ENCODE results near the gene TMC8. TPM values are rescaled to one million over a fixed set of nuclear protein-coding genes. Genes with fewer than 3 reads are reported as not detected.

TMC8 gene
- total RNA-seq, 1 donor from 2014 or later, result 55.8 TPM

- Mint-ChIP-seq H3K9me3 (ENCODE audit: unreplicated experiment) (no peaks in the 10 kb centered on the region), H3K4me1 (ENCODE audit: unreplicated experiment) (peaks cover 18% of the 10 kb centered on the region), H3K4me3 (ENCODE audit: unreplicated experiment) (no peak overlapping the region), H3K27ac (ENCODE audit: unreplicated experiment) (no peak overlapping the region), H3K36me3 (ENCODE audit: low read depth, unreplicated experiment) (peaks cover 3% of the 10 kb centered on the region), H3K27me3 (ENCODE audit: unreplicated experiment) (peaks cover 8% of the 10 kb centered on the region)
- TF ChIP-seq, protein P1, sequence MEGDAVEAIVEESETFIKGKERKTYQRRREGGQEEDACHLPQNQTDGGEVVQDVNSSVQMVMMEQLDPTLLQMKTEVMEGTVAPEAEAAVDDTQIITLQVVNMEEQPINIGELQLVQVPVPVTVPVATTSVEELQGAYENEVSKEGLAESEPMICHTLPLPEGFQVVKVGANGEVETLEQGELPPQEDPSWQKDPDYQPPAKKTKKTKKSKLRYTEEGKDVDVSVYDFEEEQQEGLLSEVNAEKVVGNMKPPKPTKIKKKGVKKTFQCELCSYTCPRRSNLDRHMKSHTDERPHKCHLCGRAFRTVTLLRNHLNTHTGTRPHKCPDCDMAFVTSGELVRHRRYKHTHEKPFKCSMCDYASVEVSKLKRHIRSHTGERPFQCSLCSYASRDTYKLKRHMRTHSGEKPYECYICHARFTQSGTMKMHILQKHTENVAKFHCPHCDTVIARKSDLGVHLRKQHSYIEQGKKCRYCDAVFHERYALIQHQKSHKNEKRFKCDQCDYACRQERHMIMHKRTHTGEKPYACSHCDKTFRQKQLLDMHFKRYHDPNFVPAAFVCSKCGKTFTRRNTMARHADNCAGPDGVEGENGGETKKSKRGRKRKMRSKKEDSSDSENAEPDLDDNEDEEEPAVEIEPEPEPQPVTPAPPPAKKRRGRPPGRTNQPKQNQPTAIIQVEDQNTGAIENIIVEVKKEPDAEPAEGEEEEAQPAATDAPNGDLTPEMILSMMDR (IDR thresholded peaks at IDR 0.05; ENCODE audit: unreplicated experiment), result no peak
- DNase-seq (ENCODE audit: low spot score), result no peak
Measured at GRCh38 chr17:78147315-78147998, 16.9 kb downstream of the TMC8 start.

- TF ChIP-seq, protein P1 (IDR thresholded peaks at IDR 0.05; ENCODE audit: unreplicated experiment), result no peak
- Mint-ChIP-seq H3K27ac (ENCODE audit: unreplicated experiment) (no peak overlapping the region), H3K36me3 (ENCODE audit: low read depth, unreplicated experiment) (no peaks in the 10 kb centered on the region), H3K9me3 (ENCODE audit: unreplicated experiment) (no peaks in the 10 kb centered on the region), H3K4me3 (ENCODE audit: unreplicated experiment) (no peak overlapping the region), H3K27me3 (ENCODE audit: unreplicated experiment) (peaks cover 10% of the 10 kb centered on the region), H3K4me1 (ENCODE audit: unreplicated experiment) (peaks cover 19% of the 10 kb centered on the region)
- no peak for DNase-seq (ENCODE audit: low spot score)
Measured at GRCh38 chr17:78148286-78149016, 17.9 kb downstream of the TMC8 start.

DNA sequence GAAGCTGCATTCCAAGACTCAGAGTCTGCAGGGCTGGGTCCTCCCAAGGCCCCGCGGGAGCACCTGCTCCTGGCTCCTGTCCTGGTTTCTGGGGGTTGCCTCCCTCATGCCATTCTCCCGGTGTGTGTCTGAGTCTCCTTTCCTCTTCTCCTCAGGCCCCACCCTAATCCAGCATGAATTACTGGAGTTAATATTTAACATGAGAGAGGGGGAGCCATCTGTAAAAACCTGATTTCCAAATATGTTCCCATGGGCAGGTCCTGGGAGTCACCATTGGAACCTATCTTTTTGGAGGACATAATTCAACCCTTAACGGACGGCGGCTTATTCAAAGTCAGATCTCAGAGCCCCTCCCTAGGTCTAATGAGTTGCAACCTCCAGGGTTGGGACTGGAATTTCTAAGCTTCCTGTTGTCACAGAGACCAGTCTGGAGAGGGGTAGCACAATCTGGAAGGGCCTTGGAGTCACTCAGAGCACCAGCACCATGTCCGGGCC, 21.0 kb downstream of the TMC8 start:
- DNase-seq (ENCODE audit: low spot score), result no peak
- Mint-ChIP-seq H3K36me3 (ENCODE audit: low read depth, unreplicated experiment) (no peaks in the 10 kb centered on the region), H3K4me1 (ENCODE audit: unreplicated experiment) (peaks cover 27% of the 10 kb centered on the region), H3K27ac (ENCODE audit: unreplicated experiment) (peak overlapping the region; percentile 97), H3K27me3 (ENCODE audit: unreplicated experiment) (peaks cover 8% of the 10 kb centered on the region), H3K9me3 (ENCODE audit: unreplicated experiment) (no peaks in the 10 kb centered on the region), H3K4me3 (ENCODE audit: unreplicated experiment) (no peak overlapping the region)
- TF ChIP-seq, protein P1 (IDR thresholded peaks at IDR 0.05; ENCODE audit: unreplicated experiment), result no peak

DNA sequence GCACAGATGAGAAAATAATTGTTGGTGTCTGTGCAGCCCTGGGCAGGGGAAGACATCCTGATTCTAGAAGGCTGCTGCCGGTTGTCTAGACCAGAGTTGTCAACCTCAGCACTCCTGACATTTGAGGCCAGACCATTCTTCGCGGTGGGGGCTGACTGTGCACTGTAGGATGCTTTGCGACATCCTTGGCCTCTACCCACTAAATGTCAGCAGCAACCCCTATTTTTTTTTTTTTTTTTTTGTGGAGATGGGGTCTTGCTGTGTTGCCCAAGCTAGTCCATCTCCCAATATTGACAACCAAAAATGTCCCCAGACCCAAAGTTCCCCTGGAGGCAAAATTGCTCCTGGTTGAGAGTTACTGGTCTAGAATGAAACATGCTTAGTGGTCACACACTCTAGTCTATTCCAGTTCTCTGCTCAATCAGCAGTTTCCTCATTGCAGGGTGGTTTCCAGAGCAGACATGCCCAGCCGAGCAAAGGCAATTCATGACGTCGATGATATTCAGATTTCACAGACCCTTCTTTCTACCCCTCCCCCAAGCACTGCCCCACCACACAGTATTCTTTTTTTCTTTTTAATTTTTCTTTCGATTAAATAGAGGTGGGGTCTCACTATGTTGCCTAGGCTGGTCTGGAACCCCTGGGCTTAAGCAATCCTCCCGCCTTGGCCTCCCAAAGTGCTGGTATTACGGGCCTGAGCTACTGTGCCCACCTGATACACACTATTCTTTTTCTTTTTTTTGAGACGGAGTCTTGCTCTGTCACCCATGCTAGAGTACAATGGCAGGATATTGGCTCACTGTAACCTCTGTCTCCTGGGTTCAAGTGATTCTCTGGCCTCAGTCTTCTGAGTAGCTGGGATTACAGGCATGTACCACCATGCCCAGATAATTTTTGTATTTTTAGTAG, 24.6 kb downstream of the TMC8 start:
- H3K4me3 Mint-ChIP-seq (ENCODE audit: unreplicated experiment), result no peak overlapping the region
- H3K27me3 Mint-ChIP-seq (ENCODE audit: unreplicated experiment), result peaks cover 8% of the 10 kb centered on the region
- H3K36me3 Mint-ChIP-seq (ENCODE audit: low read depth, unreplicated experiment), result peaks cover 3% of the 10 kb centered on the region
- TF ChIP-seq, protein P1 (IDR thresholded peaks at IDR 0.05; ENCODE audit: unreplicated experiment), result no peak
- H3K9me3 Mint-ChIP-seq (ENCODE audit: unreplicated experiment), result no peaks in the 10 kb centered on the region
- peak overlapping the region; percentile 74 for H3K27ac Mint-ChIP-seq (ENCODE audit: unreplicated experiment)
- no peak for DNase-seq (ENCODE audit: low spot score)
- H3K4me1 Mint-ChIP-seq (ENCODE audit: unreplicated experiment), result peaks cover 20% of the 10 kb centered on the region
